ENCODE data around the gene OSBPL2.

OSBPL2 gene

GRCh38 chr20:62234339-62234738 lies 4.0 kb upstream of the OSBPL2 start:
- no peak for FAIRE-seq

GRCh38 chr20:62235001-62235776 lies 3.1 kb upstream of the OSBPL2 start:
- DNase-seq (ENCODE audit: low spot score) (no peak), FAIRE-seq (no peak)

More at GRCh38 chr20:62234339-62234738, 4.0 kb upstream of the OSBPL2 start:
- no peak for DNase-seq (ENCODE audit: low spot score)

GRCh38 chr20:62235777-62236157 lies 2.6 kb upstream of the OSBPL2 start:
- DNase-seq (ENCODE audit: low spot score), result no peak
- FAIRE-seq, result no peak

GRCh38 chr20:62236200-62236599 lies 2.1 kb upstream of the OSBPL2 start:
- DNase-seq (ENCODE audit: low spot score), result no peak
- FAIRE-seq, result no peak

- FAIRE-seq (no peak), DNase-seq (ENCODE audit: low spot score) (no peak)
Observed at GRCh38 chr20:62236766-62237513, 1.4 kb upstream of the OSBPL2 start.

- DNase-seq (ENCODE audit: low spot score), result no peak
- FAIRE-seq, result no peak
Observed at GRCh38 chr20:62237514-62237800, 864 bp upstream of the OSBPL2 start.

GRCh38 chr20:62238569-62239277 lies 402 bp downstream of the OSBPL2 start:
- FAIRE-seq (no peak), DNase-seq (ENCODE audit: low spot score) (peak; percentile 56)

- DNase-seq (ENCODE audit: low spot score), result no peak
- FAIRE-seq, result no peak
Observed at GRCh38 chr20:62239278-62239879, 1.1 kb downstream of the OSBPL2 start.

GRCh38 chr20:62240020-62240685 lies 1.8 kb downstream of the OSBPL2 start:
- FAIRE-seq, result no peak
- DNase-seq (ENCODE audit: low spot score), result no peak

GRCh38 chr20:62241506-62241905 lies 3.2 kb downstream of the OSBPL2 start:
- DNase-seq (ENCODE audit: low spot score), result no peak
- FAIRE-seq, result no peak

GRCh38 chr20:62242176-62242575 lies 3.9 kb downstream of the OSBPL2 start:
- FAIRE-seq, result no peak
- DNase-seq (ENCODE audit: low spot score), result no peak

GRCh38 chr20:62243106-62243505 lies 4.8 kb downstream of the OSBPL2 start:
- no peak for DNase-seq (ENCODE audit: low spot score)
- FAIRE-seq, result no peak

GRCh38 chr20:62243906-62244515 lies 5.7 kb downstream of the OSBPL2 start:
- DNase-seq (ENCODE audit: low spot score) (no peak), FAIRE-seq (no peak)

- no peak for FAIRE-seq
- no peak for DNase-seq (ENCODE audit: low spot score)
Observed at GRCh38 chr20:62244644-62245108, 6.4 kb downstream of the OSBPL2 start.

GRCh38 chr20:62245911-62246280 lies 7.6 kb downstream of the OSBPL2 start:
- FAIRE-seq (peak; percentile 5), DNase-seq (ENCODE audit: low spot score) (no peak)

GRCh38 chr20:62246431-62246830 lies 8.1 kb downstream of the OSBPL2 start:
- no peak for DNase-seq (ENCODE audit: low spot score)
- no peak for FAIRE-seq

GRCh38 chr20:62246872-62247652 lies 8.7 kb downstream of the OSBPL2 start:
- FAIRE-seq, result no peak
- DNase-seq (ENCODE audit: low spot score), result no peak

GRCh38 chr20:62248890-62249560 lies 10.7 kb downstream of the OSBPL2 start:
- FAIRE-seq (no peak), DNase-seq (ENCODE audit: low spot score) (no peak)

- no peak for DNase-seq (ENCODE audit: low spot score)
- FAIRE-seq, result no peak
Observed at GRCh38 chr20:62252342-62252966, 14.1 kb downstream of the OSBPL2 start.

All from urothelium cell line (cell line).